G401.6 (cell line): ENCODE data around the gene MRGPRG.

Source experiments
- FAIRE-seq: peaks from 2 replicates; lab custom pipeline; 2012; peaks lifted over from hg19 to GRCh38; lab: Jason Lieb, UNC

Gene MRGPRG

GRCh38 chr11:3225826-3226750 lies 7.5 kb upstream of the MRGPRG start:
- FAIRE-seq: no peak

DNA sequence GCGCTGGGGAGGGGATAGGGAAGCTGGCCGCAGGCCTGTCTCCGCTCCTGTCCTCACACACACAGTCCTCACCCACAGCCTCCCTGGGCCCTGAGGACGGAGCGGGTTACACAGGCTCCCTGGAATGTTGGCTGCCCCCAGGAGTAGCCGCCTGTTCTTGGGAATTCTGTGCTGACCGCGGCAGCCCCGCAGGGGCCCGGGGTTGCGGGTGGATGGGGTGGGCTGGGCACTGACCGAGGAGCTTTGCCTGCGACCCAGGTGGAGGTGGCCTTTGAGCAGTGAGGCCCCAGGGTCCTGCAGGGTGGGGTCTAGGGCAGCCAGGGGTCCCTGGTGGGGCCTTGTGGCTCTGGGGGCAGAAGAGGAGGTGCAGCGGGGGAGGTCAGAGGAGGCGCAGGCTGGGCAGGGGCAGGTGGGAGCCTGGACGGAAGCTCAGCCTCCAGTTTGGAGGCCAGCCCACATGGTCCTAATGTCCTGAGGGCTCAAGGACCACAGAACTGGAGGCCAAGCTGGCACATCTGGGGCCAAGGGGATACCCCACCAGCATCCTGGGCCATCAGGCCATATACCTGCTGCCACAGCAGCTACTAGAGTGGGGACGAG lies 6.6 kb upstream of the MRGPRG start:
- FAIRE-seq: no peak

DNA sequence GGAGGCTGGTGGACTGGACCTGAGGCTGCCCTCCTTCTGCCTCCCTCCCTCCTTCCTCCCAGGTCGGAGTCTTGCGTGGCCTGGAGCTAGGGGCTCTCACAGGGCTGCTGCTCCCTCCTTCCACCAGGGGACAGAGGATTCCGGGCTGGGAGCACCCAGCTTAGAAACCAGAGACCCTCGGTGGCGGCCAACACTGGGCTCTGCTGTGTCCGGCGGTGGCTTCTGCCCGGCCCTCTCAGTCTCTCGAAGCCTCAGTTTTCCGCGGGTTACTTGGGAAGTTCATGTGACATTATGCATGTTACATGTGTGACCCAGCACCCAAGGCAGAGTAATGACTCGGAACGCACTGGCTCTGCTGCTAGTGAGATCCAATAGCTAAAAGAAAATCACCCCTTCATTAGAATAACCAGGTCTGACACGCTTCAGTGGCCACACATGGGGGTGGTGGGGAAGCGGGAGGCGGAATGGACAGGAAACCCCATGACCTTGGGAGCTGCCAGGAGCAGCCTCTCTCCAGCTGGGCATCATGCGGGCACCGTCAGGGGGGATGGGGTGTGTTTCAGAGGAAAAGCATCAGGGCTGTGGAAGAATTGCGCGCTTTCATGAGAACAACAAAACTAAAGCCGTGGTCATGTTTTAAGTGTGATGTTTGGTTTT lies 5.9 kb upstream of the MRGPRG start:
- FAIRE-seq: no peak

DNA sequence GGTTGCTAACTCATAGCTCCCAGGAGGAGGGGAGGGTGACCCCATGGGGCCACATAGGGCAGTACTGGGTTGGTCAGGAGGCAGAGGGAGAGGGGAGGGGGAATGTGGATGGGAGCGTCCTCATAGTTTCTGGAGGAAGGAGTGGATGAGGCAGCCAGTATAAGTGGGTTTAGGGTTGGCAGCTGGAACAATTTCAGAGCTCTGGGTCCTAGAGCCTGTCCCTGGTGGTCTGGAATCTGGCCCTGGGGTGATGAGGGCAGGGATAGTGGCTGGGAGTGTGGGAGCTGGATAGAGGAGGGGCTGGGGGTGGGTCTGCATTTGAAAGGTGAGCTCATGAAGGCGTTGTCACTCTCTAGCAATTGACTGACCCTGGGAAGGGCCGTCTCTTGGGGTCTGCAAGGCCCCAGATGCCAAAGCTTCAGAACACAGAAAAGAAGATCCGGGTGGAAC lies 5.3 kb upstream of the MRGPRG start:
- FAIRE-seq: no peak

DNA sequence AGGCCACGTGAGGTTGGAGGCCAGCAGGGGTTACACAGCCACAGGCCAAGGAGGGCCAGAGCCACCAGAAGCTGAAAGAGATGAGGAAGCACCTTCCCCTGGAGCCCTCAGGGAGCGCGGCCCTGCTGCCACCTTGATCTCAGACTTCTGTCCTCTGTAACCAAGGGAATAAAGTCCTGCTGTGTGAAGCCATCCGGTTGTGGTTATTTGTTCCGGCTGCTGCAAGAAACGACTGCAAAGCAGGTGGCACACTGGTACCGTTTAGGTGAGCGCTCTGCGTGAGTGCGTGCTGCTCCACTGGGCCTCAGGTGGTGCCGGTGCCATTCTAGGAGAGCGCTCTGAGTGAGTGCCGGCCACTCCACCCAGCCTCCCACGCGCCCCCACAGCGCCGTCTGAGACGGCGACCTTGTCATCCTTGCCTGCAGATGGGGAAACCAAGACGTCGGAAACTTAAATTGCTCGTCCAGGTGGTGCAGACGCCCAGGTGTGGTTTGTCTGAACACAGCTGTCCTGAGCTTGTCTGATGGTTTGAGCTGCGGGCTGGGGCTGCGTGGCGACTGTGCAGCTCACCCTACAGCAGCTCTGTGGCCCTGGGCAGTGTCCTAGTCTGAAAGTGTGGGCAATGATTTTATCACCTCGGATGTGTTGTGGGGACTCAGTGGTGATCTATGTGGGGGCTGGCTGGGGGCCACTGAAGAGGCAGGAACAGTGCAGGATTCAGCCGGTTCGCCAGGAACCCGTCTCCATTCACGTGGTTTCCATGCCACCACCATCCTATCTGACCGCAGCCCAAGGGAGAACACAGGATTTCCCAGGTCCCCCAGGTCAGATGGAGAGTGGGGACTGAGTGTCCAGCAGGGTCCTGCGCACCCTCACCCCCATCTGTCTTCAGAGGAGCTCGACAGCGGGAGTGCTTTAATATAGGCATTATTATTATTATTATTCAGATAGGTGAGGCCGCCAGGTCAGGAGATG lies 4.6 kb upstream of the MRGPRG start:
- no peak for FAIRE-seq

- no peak for FAIRE-seq
Observed at GRCh38 chr11:3222003-3222855, 3.6 kb upstream of the MRGPRG start.

DNA sequence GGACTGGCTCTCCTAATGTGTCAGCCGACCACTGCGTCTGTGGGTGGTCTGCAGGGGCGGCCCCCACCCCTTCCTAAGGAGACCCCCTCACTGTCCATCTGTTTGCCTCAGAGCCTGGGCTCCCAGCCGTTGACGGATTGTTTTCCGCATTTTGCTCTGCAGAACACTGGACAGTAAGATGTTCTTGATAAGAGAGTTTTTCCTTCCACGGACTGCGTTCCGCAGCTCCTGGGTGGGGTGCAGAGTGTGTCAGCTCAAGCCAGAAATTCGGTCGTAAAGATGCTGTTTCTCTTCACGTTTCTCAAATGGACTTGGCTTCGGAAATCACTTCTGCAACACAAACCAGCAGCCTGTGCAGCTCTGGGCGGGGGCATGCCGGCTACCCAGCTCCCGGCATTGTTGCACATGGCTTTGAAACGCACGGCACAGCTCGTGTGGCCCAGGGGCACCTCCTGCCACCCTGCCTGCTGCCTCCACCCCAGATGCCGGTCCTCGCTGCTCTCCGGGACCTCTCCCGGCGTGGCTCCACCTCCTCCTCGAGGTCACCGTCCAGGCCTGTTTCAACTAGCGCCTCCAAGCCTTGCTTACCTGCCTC lies 2.9 kb upstream of the MRGPRG start:
- FAIRE-seq: no peak

GRCh38 chr11:3220521-3221407 lies 2.2 kb upstream of the MRGPRG start:
- FAIRE-seq: no peak

- no peak for FAIRE-seq
Observed at GRCh38 chr11:3220101-3220500, 1.5 kb upstream of the MRGPRG start.

DNA sequence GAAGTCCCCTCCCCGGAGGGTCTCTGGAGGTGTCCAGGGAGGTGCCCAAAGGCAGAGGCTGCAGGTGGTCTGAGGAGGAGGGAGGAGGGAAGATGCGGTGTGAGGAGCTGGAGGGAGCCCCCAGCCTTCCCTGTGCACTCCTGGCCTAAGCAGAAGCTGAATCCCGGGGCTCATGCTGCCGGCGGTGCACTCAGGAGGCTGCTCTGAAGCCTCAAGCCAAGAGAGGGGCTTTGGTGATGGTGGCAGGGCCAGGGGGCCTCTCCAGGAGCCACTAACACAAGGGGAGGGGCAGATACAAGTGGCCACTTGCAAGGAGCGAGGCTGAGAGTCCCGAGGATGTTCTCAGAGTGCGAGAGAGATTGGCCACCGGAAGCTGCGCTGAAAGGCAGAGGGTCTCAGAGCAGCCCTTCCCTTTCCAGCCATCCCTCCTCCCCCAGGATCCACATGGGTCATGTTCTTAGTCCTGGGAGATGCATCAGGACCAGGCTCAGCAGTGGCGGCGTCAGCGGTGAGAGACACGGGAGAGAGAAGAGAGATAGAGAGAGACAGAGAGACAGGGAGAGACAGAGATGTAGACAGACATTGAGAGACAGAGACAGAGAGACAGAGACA lies 774 bp upstream of the MRGPRG start:
- no peak for FAIRE-seq

DNA sequence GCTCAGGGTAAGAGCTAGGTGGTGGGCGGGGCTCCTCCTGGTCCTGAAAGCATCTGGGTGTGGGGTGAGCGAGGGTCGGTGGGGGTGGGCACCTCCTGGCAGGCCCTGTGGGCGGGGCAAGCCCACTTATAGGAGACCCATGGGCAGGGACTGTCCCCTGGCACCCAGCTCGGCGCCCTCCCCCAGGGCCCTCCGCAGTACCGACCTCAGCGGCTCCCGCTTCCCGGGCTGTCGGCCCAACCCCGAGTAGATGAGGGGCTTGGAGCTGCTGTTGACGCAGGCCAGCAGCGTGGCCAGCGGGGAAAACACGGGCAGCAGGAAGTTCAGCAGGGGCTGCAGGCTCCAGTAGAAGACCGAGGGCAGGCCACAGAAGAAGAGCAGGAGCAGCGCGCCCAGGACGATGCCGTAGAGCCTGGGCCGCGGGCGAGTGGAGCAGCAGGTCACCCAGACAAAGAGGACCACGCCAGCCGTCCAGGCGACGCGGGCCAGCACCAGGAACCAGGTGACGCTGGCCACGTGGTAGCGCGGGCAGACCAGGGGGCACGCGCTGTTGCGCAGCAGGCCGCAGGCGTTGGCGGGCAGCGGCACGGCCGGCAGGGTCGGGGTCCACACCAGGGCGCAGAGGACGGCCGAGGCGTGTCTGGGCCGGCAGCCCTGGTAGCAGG lies 663 bp downstream of the MRGPRG start:
- no peak for FAIRE-seq

DNA sequence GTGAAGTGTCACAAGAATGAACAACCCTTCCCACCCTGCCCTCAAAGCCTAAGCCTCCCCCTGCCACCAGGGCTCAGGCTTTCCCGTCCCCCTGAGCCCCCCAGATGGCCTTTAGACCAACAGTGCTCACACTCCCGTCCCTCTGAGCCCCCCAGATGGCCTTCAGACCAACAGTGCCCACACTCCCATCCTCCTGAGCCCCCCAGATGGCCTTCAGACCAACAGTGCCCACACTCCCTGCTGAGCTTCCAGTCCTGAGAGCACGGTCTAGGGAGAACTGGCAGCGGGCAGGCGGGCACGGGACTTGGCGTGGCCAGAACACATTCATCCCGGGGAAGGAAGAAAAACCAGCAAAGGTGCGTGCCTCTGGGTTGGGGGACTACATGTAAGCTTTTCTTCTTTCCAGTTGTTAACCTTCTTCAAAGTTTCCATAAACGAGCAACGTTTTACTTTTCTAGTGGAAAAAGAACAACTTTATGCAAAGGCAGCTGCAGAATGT lies 2.5 kb downstream of the MRGPRG start:
- FAIRE-seq: no peak

DNA sequence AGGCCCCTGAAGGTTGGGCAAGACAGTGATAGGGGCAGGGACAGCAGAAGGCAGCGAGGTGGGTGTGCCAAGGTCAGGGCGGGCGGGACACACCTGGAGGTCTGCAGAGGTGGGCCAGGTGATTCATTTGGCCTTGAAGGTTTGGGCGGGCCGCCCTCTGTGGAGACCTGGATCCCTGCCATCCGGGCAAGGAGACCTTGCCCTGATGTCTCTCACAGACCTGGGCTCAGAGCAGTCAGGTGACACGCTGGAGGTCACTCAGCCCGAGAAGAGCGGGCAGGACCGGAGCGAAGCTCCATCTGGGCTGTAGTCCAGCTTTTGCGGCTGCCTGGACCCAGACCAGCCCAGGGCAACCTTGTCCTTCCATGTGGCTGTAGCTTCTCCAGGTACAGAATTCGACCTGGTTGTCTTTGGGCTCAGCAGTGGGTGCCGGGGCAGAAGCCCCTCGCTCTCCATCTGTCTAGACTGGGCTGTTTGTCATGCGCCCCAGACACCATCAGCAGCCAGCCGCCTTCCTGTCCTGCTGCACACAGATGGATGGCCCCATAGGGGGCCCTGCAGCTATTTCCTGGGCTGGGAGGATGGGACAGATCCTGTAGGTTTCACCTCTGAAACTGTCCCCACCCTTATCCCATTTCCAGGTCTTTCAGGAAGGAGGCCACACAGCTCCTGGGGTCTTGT lies 3.1 kb downstream of the MRGPRG start:
- FAIRE-seq: no peak

DNA sequence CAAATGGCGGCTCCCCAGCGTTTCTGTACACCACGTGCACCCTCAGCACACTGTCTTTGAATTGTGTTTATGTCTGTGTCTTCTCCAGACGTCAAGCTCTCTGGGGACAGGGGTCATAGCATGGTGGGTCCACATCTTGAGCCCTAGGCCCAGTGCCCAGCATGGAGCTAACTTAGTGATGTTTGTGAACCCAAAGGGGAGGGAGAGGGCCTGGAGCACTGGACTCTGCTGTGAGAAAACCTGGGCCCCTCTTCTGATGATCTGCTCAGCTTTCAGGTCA lies 4.3 kb downstream of the MRGPRG start:
- no peak for FAIRE-seq

GRCh38 chr11:3213659-3214419 lies 4.8 kb downstream of the MRGPRG start:
- no peak for FAIRE-seq

DNA sequence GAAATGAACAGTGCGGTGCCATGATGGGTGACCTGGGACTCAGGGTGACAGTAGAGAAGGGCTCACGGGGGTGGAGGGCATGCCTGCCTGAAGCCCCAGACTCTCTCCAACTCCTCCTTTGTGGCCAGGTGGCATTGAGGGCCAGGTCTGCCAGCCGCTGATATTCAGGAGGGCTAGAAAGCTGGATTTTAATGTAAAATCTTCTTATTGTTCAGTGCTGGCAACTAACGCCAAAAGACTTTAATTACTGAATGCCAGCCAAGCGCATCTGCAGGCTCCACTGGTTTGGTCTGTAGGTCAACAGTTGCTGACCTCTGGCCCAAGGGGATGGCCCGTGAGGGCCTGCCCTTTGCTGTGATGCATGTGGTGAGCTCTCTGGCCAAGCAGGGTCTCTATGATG lies 10.3 kb downstream of the MRGPRG start:
- no peak for FAIRE-seq

DNA sequence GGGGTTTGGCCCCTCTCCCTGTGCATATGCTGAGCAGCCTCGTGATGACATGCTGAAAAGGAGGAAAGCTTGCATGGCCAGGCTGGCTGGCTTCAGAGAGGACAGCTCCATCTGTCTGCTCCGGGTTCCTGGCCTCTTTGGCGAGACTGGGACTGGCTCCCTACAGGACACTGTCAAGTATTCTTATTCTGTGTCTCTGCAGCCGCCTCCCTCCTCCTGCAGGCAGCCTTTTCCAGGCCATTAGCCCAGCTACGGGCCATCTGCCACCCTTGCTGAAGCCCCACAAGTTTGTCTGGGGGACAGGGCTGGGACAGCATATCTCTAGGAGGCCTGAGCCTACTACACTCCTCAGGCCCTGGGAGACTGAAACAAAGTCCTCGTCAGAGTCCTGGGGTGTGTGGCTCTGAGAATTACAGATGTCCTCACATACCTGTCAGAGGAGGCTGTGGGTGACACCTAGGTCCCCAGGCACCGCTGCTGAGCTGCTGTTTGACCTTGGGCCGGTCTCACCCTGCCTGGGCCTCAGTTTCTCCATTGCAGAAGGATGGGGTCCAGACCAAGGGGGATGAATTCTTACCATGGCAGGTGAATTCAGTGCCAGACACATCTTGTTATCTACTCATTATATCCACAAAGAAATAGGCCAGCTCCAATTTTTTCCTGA lies 11.0 kb downstream of the MRGPRG start:
- no peak for FAIRE-seq
